GM19328 (cell line): Measurements from ENCODE around the gene CYSRT1.
A peak's percentile ranks its signal among the peaks of the same experiment; 100 is the strongest.
"Not testable (repeated sequence)": the region's sequence is repeated elsewhere in the genome, so short reads cannot be mapped to it uniquely, and the experiment has no call there.

Experiments
- ATAC-seq: cut with Tn5 transposase; IDR thresholded peaks from one replicate; pipeline ENCODE4 v1.9.1; 2021; ENCODE audit warnings: mild to moderate bottlenecking, moderate library complexity; ENCODE audit not compliant: unreplicated experiment

The CYSRT1 gene

DNA sequence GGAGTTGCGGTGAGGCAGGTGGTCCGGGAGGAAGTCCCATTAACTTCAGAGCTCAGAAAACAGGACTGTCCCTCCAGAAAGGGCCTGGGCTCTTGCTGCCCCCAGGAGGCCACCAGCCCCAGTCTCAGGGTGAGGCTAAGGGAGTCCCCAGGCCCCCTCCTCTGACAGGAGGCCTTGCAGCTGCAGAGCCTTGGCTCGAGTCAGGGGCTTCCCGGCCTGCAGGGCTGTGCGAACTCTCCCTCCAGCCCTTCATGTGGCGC is 22.9 kb downstream of the CYSRT1 start:
- no peak for ATAC-seq

DNA sequence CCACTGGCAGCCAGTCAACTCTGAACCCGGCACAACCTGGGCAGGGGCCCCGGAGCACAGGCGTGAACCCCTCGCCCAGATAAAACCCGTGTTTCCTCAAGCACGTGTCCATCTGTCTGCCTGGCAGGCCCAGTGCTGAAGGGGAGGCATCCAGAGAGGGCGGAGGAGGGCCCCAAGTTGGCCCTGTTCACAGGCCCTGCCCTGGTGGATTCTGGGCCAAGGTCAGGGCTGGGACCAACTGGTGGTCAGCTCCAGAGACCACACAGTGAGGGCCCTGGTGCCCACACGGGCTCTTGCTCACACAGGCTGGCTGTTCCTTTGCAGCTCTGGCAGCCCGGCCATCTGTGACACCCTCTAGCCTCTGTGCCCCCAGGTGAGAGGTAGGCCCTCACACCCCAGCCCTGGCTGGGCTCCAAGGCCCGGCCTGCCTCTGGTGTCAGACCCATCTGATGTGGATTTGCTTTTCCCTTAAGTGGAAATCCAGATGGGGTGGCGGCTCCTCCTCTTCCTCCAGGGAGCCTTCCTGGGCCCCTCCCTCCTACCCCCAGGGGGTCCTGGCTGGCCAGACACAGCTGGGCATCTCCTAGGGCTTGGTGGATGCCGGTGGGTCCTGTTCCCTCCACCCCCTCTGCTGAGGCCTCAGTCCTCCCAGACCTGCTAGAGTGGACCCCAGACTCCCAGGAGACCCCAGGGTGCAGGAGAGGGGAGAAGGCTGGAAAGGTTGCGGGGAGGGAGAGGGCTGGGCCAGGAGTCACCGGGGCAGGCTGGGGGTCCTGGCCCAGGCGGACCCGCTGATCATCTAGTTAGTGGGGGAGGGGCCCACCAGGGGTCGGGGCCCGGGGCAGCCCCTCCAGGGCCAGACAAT is 25.6 kb downstream of the CYSRT1 start:
- ATAC-seq = no peak

DNA sequence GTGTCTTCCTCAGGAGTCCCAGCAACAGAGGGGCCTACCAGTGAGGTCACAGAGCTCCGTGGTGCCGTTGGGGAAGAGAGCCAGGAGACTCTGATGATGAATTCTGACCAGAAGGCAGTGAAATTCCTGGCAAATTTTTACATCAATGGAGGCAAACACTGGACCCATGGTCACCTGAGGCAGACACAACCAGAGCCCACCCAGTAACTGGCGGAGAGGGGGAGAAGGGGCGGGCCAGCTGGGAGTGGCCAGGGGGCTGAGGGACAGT is 26.2 kb downstream of the CYSRT1 start, which contains the start of gene STPG3:
STPG3 (plus strand) TSS at position 93 of the 268 bp plus-strand sequence; CDS start at position 94, 1 bp downstream.
- ATAC-seq = no peak

DNA sequence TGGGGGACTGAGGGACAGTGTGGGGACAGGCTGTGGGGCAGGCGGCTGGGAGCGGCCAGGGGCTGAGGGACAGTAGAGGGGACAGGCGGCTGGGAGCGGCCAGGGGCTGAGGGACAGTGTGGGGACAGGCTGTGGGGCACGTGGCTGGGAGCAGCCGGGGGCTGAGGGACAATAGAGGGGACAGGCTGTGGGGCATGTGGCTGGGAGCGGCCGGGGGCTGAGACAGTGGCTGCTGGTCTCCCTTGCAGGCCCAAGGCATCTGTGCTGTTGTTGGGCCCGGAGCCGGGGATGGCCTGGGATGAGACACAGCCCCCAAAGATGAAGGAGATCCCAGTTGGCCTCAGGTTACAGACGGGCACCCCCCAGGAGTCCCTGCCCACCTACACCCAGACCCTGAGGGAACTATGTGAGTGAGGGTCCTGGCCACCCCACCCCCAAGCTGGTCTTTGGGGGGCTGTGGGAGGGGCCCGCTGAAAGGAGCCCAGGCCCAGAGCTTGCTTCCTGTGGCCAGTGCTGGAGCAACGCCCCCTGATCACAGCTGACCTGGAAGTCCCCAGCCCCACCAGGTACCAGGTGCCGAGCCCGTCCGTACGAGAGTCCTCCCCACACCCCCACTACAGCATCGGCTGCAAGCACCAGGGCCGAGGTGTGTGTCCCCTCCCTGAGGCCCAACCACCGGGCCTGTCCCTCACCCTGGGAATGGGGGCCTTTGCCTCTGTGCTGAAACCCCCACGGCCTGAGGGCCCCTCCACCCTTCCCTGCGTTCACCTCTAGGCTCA is 26.7 kb downstream of the CYSRT1 start:
- ATAC-seq = no peak

DNA sequence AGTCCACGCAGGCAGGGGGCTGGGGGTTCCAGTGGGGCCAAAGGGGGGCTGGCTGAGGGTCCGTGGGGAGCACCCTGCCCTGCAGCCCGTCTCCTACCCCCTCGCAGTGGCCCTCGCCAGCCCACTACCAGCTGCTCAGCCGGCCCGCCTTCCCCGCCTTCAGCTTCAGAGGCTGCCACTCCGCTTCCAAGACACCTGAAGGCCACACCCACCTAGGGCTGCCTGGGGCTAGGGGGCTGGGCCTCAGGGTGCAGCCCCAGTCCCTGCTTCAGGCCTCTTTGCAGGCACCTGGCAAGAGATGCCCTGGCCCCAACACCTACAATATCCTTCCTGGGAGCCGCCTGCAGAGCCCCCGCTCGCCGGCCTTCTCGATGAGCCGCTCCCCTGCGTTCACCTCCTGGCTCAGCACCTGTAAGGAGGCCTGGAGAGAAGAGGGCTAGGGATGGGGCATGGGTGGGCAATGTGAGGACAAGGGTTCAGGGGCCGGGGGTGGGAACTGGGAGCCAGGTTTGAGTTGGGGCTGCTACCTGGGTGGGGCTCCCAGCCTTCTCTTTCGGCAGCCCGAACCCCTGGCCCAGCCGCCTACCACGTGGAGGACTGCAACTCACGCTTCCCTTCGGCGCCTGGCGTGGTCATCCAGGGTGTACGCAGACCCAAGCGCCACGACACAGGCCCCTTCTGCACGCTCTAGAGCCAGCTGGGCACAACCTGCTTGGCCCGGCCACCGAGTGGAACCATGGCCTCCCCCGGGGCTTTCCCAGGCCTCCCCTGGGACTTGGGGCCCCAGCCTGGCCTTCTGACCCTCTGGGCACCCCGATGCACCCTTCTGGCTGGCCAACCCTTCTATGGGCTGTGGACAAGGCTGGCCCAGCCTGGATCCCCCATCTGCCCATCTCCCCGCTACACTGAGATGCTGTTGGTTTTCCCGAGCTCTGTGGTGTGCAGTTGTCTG is 27.9 kb downstream of the CYSRT1 start:
- ATAC-seq = no peak

DNA sequence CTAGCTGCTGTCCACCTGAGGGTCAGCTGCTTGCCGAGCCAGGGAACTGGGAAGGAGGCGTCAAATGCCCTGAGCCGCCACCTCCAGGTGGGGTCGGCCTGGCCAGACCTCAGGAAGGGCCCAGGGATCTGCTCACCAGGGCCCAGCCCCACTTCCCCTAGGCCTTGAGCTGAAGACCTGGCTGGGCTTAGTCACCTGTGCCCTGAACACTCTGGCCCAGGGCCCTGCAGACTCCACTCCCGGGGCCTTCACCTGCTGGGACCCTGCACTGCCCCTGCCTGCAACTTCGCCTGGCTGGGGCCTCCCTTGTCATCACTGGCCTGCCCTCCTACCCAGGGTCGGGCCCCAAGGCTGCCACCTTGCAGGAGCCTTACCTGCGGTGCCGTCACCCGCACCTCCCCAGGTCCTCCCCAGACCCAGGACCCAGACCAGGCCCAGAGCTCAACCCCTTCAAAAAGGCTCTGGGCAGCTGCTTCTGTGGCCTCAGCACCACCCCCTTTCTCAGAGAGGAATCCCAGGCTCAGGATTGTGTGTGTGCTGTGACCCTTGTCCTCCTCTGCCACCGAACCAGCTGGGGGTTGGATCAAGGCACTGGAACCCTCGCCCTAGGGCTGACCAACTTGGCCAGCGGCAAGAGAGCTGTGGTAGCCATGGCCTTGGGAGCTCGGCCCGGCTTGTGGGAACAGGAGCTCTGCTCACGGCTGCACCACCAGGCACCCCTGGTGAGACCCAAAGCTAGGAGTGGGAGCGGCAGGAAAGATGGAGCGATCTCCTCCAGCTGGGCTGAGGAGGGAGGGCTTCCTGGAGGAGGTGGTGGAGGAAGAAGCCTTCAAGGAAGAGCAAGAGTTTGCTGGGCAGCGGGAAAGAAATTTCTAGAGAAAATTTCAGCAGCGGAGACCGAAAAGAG is 29.0 kb downstream of the CYSRT1 start:
- no peak for ATAC-seq

DNA sequence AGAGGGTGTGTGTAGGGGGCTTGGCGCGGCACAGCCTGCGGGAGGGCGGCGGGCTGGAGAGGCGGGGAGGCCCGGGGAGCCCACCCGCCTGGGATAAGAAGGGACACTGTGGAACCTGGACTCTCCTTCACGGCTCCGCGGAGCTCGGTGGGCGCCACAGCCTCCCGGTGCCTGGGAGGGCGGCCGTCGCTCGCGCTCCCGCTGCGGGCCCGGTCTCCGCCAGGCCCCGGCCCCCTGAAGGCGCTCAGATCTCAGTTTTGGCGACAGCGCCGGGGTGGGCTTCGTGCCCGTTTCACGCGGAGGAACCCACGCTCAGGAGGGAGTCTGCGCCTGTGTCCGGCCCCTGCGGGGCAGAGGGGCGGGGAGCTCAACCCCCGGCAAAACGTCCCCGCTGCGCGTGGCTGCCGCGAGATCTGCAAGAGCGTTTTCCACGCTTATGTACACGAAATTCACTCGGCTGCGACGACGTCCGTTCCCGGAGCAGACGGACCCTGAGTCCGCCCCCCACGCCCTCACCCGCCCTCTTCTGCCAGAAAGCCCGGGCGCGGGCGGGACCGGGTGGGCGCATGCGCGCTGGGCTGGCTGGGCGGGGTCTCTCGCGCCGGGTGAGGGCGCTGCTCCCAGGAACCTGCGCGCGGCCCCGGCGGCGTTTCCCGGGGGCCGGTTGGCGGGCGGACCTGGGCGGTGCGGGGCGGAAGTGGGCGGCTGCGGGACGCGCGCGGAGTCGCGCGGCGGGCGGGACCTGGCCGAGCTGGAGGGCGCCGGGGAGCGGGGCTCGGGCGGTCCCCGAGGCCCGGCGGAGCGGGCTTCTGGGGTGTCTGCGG is 29.9 kb downstream of the CYSRT1 start, which contains the start of gene NELFB:
NELFB (plus strand) TSS at position 704 of the 824 bp plus-strand sequence.
- peak; percentile 79 for ATAC-seq

DNA sequence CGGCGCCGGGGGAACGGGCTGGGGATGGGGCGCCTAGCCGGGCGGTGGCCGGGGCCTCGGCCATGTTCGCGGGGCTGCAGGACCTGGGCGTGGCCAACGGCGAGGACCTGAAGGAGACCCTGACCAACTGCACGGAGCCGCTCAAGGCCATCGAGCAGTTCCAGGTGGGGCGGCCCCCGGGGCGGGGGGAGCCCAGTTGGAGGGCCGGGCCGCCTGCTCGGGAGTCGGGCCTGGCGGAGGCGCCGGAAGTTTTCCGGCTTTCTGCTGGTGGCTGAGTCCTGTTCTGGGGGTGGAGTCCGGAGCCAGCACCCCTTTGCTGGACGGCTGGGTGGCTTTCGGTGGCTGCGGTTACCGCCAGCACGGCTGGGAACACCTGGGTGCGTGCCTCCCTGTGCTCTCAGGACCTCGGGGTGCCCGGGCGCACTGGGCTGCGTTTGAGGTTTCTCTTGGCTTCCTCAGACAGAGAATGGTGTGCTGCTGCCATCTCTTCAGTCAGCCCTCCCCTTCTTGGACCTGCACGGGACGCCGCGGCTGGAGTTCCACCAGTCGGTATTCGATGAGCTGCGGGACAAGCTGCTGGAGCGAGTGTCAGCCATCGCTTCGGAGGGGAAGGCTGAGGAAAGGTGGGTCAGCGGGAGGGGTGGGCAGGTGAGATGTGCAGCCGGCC is 30.6 kb downstream of the CYSRT1 start:
- ATAC-seq = no peak

DNA sequence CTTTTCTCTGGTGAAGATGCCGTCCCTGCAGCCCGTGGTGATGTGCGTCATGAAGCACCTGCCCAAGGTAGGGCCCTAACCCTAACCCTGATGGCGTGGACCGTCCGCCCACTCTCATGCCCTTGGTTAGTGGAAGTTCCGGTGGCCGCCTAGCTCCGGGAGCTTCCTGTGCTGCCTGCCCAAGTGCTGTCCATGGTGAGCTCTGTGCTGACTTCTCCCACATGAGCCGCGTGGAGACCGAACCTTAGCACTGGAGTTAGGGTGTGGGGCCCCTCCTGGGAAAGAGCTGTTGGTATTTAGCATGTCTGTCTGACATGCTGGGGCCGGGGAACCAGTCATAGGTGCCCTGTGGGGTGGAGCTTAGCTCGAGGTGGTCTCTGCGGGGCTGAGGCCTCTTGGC is 31.4 kb downstream of the CYSRT1 start:
- no peak for ATAC-seq

DNA sequence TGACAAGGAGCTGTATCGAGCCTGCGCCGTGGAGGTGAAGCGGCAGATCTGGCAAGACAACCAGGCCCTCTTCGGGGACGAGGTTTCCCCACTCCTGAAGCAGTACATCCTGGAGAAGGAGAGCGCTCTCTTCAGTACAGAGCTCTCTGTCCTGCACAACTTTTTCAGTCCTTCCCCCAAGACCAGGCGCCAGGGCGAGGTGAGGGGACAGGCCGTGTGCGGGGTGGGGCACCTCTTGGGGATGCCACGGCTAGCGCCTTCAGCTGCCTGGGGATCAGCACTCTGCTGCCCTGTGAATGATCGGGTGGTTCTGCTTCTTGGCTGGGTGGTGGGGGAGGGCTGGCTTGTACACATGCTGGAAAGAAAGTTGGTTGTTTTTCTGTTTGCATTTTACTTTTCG is 31.9 kb downstream of the CYSRT1 start:
- no peak for ATAC-seq

DNA sequence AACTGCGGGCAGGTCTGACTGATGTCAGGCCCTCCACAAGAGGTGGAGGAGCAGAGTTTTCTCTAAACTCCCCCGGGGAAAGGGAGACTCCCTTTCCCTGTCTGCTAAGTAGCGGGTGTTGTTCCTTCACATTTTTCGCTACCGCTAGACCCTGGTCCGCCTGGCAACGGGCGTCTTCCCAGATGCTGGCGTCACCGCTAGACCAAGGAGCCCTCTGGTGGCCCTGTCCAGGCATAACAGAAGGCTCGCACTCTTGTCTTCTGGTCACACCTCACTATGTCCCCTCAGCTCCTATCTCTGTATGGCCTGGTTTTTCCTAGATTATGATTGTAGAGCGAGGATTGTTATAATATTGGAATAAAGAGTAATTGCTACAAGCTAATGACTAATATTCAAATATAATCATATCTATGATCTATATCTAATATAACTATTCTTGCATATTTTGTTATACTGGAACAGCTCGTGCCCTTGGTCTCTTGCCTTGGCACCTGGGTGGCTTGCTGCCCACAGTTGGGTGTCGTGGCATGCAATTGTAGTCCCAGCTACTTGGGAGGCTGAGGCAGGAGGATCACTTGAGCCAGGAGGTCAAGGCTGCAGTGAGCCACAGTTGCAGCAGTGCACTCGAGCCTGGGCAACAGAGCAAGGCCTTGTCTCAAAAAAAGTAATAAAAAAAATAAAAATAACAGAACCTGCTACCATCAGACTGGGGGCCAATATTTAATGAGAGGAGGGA is 37.4 kb downstream of the CYSRT1 start:
- not testable (repeated sequence) for ATAC-seq

DNA sequence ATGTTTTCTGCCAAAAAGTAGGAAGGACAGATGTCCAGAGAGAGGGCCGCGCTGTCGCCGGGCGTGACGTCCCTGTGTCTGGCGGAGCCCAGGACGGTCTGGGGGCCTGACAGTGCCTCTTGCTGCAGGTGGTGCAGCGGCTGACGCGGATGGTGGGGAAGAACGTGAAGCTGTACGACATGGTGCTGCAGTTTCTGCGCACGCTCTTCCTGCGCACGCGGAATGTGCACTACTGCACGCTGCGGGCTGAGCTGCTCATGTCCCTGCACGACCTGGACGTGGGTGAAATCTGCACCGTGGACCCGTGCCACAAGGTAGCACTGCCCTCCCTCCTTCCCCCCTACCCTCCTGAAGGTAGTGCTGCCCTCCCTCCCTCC is 37.9 kb downstream of the CYSRT1 start:
- ATAC-seq = no peak

DNA sequence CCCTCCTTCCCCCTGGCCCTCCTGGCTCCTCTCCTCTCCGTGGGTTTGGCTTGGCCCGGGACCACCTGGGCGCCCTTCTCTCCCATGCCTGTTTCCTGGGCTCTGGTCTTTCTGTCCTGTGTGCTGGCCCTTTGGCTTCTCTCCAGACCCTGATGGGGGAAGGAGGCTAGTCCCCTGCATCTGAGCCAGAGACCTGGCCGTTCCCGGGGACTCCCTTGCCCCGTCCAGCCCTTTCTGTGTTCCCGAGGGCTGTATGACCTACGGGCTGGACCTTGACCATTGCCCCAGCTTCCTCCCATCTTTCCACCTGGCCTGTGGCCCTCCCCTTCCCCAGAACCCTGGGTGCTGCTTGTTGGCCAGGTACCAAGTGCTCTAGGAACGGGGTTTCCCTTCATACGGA is 38.5 kb downstream of the CYSRT1 start:
- ATAC-seq = no peak

DNA sequence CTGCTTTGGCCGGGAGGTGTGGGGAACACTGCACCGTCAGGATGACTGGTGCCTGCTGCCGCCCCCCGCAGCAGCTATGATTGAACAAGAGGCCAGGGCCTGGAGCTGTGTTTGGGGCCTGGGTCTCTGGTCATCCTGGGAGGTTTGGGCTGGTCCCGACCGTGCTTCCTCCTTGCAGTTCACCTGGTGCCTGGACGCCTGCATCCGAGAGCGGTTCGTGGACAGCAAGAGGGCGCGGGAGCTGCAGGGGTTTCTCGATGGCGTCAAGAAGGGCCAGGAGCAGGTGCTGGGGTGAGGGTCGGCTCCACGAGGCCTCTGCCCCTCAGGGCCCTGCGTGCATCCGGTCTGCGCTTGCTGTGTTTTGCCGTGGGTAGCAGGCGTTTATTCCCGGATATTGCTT is 39.1 kb downstream of the CYSRT1 start:
- no peak for ATAC-seq

DNA sequence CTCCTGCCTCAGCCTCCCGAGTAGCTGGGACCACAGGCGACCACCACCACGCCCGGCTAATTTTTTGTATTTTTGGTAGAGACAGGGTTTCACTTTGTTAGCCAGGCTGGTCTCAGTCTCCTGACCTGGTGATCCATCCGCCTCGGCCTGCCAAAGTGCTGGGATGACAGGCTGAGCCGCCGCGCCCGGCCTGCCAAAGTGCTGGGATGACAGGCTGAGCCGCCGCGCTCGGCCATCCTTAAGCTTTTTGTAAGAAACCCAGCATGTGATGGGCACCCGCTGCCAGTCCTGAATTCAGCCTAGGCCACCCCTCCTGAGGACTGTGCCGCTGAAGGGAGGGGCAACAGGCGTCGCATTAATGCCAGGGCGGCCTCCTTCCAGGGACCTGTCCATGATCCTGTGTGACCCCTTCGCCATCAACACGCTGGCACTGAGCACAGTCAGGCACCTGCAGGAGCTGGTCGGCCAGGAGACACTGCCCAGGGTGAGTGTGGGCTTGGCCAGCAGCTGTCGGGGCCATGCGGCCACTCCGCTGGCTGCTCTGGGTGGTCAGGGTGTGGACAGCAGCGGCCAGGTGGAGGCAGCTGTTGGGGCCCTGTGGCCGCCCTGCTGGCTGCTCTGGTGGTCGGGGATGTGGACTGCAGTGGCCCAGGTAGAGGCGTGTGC is 40.7 kb downstream of the CYSRT1 start:
- no peak for ATAC-seq

DNA sequence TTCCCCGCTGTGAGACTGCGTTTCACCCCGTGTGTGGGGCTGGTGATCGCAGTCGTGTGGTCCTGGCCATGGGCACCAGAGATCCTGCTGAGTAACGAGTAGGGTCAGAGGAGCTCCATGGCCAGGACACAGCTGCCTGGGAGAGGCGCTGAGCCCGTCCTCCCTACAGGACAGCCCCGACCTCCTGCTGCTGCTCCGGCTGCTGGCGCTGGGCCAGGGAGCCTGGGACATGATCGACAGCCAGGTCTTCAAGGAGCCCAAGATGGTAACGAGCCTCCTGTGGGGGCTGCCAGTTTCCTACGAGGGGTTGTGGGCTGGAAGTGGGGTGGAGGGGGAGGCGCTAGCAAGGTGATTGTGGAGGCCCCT is 41.2 kb downstream of the CYSRT1 start:
- no peak for ATAC-seq

DNA sequence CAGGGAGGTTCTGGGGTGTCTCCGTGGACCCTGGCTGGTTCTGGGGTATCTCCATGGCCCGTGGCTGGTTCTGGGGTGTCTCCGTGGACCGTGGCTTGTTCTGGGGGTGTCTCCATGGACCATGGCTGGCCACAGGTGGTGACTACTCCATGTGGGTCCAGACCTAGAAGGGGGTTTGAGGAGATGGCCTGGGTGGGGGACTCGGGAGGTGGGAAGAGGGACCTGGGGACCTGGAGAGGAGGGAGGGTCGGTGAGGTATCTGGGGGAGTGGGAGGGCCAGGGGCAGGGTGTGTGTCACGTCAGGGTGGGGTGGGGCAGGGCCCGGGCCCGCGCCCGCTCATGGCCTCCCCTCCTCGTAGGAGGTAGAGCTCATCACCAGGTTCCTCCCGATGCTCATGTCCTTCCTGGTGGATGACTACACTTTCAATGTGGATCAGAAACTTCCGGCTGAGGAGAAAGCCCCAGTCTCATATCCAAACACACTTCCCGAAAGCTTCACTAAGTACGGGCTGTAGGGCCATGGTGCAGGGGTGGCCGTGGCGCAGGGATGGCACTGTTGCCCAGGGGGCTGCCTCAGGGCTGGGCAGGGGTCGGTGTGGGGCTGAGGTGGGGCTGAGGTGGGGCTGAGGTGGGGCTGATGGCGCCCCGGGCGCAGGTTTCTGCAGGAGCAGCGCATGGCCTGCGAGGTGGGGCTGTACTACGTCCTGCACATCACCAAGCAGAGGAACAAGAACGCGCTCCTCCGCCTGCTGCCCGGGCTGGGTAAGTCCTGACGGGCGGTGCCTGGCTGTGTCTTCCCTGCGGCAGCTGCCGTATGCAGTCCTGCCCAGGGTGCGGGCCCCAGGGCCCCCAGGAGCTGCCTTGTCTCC is 41.8 kb downstream of the CYSRT1 start:
- no peak for ATAC-seq
